HG03571 (cell line): ENCODE measurements around the gene APBA1.

ENCODE experiments used
- ATAC-seq: cut with Tn5 transposase; IDR thresholded peaks from one replicate; pipeline ENCODE4 v1.9.1; 2021; ENCODE audit not compliant: unreplicated experiment

APBA1 gene

DNA sequence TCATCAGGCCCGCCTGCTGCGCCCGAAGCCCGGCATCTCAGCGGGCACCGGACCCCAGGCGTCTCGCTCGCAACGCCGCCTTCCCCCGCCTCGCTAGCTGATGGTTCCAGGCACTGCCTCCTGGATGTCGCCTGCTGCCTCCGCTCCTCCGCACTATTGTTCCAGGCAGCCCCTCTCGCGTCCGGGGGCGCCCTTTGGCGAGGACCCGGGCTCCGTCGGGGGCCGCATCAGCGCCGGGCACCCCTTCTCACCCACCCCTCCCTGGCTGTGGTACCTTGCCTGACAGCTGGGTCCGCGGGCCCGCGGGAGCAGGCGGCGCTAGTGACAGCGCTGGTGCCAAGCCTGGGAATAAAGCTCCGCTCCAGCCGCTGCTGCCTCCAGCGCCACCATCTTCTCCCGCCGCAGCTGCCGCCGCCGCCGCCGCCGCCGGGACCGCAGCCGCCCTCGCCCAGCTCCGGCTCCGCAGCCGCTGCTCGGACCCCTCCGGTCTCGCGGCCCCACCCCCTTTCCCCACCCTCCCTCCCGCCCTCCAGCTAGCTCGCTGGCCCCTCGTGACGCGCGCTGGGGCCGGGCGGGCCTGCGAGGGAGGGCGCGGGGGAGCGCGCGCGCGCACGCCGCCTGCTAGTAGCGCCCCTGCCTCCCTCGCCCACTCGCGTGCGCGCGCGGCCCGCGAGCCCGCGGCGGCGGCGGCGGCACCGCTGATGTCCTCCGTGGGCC, at the start of gene APBA1:
APBA1 (minus strand) TSS at position 493 of the 717 bp plus-strand sequence.
- ATAC-seq, result no peak

DNA sequence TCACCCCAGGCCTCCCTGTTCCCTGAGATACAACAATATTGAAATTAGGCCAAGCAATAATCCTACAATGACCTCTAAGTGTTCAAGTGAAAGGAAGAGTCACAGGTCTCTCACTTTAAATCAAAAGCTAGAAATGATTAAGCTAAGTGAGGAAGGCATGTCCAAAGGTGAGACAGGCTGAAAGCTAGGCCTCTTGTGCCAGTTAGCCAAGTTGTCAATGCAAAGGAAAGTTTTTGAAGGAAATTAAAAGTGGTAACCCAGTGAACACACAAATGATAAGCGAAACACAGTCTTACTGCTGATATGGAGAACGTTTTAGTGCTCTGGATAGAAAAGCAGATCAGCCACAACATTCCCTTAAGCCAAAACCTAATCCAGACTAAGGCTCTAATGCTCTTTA, 47.8 kb upstream of the APBA1 start:
- ATAC-seq, result no peak

DNA sequence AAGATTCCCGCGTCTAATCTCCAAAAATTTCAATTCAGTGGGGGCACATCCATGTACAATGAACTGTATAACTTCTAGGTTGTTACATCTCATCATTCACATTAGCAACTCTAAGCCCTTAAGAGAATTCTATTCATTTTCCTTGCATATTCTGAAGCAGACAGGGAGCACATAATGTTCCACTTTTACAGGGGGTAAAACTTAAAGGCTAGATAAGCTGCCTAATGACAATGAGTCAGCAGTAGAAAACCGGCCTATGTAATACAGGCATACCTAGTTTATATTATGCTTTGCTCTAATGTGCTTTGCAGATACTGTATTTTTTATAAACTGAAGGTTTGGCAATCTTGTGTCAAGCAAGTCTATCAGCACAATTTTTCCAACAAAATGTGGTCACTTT, 47.2 kb upstream of the APBA1 start:
- no peak for ATAC-seq

DNA sequence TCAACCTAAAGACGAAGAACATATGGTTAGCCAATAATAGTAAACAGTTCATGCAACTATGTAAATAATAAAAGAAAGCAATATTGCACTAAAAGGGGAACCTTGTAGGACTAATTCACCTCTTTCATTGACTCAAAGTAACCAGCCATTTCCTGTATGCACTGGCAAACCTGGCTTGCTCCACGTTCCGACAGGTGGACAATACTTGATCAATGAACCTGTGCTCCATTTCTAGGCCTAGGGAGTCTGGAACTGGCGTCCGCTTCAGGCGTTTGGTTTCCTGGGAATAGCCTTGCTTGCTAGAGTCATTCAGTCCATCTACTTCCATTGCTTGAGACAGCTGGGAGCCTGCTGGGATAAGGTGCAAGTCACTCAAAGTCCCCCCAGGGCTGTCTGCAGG, 46.0 kb upstream of the APBA1 start:
- ATAC-seq, result no peak

DNA sequence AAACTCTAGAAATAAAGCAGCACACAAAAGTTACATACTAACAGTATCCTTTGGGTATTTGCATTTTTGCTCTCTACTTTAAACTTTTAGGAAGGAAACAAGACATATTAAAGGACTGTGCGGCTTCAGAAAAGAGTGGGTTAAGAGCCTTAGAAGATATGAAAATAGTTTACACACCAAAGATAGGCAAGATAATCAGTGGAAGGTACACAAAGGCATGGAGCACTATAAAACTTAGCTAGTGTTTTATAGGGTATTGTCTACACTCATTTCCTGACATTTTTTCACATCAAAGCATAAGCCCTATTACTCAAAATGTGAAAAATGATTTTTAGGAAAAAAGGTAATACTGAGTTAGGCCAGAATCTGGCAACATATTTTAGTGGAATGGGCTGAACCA, 43.7 kb upstream of the APBA1 start:
- no peak for ATAC-seq

DNA sequence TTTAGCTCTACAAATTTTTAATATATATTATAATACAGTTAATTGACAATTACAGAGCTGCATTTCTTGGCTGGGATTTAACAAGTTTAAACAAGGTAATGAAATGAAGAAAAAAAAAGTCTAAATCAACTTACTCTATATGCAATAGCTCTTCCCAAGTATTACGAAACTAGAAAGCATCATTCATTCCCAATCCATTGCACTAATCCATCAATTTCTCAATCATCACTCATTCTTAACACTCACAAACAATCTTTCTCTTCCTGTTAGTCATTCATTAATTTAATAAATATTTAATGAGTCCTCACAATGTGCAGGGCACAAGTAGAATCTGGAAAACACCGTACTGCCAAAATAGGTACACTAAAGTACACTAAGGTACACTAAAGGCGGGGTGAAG, 42.9 kb upstream of the APBA1 start:
- no peak for ATAC-seq

DNA sequence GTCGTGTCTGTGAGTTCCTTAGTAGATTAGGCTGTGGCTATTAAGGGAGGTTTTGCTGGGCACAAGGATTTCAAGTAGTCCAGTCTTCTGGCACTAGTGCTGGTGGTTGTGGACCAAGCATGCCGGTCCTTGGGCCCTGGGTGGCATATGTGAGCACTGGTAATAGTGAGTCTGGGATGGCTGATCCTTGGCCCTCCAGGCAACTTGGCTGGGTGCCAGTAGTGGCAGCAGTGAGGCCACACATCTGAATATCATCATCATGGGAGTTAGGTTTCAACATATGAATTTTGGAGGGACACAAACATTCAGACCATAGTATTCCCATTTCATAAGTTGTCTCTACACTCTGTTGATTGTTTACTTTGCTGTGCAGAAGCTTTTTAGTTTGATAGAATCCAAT, 25.3 kb upstream of the APBA1 start:
- ATAC-seq, result no peak

DNA sequence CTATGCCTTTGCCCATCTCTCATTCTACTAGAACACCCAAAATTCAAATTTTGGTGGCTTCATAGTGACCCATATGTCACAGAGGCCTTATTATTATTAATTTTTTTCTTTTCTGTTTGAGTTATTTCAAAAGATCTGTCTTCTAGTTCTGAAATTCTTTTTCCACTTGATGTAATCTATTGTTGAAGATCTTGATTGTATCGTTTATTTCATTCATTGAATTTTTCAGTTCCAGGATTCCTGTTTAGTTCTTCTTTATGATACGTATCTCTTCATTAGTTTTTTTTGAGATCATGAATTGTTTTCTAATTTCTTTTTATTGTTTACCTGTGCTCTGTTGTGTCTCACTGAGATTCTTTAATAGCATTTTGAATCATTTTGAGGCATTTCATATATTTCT, 24.6 kb upstream of the APBA1 start:
- no peak for ATAC-seq

DNA sequence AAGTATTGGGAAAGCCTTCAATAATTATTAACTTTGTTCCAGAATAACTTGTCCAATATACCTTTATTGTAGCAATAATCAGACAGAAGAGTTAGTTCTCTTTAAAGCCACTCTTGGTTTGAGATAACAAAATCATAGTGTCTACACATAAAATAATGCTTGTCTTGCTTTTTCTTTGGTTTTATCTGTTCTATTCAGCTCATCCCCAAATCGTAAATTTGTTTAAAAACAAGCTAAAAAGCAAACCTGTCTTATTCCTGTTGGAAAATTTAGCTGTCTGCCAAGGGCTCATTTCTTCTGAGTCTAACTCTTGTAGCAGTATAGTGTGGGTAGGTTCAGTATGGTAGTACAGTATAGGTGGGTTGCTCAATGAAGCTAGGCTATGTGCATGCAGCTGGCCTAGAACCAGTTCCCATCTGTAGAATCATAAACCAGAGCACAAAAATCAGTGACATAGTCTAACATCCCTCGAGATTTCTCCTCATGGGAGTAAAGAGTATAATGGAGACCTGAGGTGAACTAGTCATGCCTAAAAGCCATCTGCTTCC, 17.9 kb upstream of the APBA1 start:
- ATAC-seq, result no peak

DNA sequence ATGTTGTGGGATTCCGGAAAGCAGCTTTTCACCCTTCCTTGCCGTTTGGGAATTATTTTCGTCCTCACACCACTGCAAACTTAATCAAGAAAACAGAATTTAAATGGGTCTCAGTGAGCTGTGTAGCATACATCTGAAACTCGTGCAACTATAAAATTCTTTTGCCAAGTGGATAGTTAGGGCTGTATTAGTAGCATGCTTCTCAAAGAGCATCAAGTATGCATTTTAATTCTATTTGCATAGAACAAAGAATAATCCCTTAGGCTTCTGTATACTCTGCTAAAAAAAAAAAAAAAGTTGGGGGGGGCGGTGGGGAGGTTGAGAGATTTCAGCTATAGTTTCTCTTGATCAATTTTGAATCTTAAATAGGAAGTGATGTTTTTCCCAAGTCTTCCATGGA, 11.8 kb upstream of the APBA1 start:
- no peak for ATAC-seq

DNA sequence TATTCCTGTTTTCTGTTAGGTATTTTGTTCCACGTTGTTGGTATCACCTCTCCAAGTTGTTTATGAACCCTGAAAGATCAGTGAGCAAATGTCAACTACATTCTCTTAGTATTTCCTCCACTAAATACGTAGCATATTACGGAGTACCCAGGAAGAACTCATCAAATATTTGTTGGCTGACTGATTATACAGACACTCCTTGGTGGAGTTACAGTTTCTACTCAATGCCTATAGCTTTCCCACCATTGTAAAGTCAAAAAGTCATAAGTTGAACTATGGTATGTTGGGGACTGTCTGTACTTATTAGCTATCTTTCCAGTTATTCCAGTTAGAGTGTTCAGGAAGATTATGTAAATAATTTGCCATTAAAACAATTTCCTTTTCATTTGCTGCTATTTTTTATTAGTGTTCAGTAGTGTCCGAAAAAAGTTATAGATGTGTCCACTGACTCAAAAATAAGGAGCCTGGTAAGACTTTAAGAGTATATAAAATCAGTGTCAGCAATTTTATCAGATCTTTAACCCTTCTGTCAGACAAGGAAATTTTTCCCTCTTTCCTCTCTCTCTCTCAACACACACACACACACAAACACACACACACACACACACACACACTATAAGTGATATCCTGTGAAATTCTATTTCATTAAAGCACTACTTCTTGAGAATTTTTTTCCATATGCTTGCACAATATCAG, 6.8 kb upstream of the APBA1 start:
- no peak for ATAC-seq

DNA sequence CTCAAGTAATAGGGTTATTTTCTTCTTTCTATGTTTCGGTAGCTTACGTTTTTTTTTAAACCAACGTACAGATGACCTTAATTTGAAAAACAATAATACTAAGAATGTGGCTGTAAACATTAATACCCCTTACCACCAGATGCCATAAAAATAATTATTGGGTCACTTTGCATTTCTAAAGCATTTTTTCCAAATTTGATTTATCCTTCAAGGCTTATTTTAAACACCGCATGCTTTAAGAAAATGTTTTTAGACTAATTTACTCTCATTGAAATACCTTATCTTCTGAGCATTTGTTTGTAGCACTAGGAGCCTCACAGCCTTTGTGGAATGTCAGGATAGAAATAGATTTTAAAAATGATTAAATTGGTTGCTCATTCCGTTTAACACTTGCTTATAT, 5.8 kb upstream of the APBA1 start:
- no peak for ATAC-seq

DNA sequence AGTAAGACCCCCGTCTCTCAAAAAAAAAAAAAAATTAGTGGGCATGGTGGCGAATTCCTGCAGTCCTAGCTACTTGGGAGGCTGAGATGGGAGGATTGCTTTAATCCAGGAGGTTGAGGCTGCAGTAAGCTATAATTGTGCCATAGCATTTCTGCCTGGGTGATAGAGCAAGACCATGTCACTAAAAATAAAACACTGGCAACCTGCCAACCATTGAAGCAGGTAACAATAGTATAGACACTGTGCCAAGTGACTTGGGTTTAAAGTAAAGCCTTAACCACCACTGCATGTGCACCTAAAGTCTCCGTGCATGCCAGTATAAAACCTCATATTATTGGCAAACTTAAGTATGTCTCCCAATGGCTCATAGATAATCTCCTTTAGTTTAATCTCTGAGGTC, 3.4 kb upstream of the APBA1 start:
- no peak for ATAC-seq

DNA sequence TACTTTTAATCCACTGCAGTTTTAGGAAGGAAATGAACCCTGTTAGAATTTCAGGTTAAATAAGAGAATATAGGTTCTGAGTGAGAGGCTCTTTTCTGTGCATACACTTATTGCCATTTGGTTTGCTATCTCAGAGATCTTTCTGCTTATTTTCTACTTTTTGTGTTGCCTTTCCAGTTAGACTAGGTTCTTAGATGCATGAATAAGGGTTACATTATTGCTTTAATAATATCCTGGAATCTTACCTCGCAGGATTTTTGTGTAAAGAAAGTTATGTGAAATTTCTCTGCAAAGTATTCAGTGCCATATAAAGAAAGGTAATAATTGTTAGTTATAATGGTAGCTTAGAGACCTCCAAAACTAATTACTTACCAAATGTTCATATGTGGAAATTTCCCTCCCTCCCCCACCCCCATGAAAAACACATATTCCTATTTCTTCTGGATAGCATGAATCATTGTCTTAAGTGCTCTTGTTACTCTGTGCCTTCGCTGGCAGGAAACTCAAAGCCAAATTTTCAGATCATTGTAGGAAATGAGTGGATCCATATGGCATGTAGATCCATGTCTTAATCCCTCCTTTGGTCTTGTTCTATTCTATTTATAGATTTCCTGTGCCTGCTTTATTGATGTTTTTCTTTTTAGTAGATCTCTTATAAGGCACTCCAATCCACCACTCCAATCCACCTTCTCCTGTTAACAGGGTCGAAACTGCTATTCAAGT, 2.7 kb upstream of the APBA1 start:
- ATAC-seq, result no peak

DNA sequence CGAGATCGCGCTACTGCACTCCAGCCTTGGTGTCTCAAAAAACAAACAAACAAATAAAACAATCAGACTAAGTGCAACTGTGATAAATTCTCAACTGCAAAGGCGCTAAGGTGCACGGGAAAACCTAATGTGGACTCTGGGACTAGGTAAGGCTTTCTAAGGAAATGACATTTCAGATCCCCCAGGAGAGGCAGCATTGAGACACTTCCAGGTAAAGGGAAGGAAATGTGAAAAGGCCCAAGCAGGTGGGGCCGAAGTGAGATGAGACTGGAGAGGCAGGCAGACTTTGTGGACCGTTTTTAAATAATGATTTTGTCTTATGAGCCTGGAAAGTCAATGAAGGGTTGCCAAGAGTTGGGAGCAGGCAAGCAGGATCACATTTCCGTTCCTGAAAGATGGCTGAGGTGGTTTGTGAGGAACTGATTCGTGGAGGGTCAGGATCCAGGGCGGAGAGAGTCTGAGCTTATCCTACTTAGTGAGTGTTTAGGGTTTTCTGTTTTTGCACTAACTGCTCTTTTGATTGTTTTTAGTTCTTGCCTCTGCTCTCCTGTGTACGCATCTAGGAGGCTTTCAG, 2.0 kb upstream of the APBA1 start:
- no peak for ATAC-seq

DNA sequence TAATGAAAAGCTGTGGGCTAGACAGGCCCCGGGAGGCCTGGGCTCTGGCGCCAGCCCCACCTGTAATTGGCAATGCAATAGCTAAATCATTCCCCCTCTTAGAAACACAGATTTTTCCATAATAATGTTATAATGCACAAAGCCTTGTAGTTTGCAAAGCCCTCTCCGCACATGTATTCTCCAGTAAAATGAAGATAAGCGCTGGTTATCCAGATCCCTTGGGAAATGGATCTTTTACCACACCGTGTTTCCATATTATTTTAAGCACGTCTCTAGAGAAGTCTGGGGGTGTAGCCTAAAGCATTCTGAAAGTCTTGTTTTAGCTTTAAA, 1.1 kb upstream of the APBA1 start:
- ATAC-seq, result no peak

DNA sequence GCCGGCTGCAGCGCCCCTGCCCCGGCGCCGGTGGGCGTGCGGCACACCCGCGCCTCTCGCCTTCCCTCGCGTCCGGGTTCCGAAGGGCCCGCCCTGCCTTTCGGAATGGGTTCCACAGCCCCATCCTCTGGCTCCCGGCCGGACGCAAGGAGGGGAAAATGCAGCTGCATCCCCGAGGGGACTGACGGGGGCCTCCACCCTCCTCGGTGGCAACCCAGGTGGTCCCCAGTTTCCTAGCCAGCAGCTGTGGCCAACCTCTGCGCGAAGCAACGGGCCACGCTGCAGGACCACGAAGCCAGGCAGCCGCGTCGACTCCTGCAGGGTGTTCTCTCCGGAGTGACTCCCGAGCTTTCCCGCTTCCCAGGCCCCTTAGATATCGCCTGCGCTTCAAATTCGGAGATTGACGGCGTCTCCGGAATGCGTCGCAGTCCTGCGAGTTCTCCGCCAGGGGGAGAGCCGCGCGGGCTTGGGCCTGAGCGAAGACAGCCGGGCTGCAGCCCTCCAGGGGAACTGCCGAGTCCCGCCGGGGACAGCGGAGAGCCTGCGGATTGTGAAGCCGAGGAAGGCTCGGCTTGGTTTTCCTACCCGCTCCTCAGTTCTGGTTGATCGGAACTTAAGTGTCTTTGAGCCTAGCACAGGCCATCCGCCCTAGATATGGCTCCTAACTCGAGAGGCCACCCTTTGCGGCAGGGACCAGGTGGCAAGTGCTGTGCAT, 582 bp upstream of the APBA1 start:
- peak; percentile 92 for ATAC-seq

DNA sequence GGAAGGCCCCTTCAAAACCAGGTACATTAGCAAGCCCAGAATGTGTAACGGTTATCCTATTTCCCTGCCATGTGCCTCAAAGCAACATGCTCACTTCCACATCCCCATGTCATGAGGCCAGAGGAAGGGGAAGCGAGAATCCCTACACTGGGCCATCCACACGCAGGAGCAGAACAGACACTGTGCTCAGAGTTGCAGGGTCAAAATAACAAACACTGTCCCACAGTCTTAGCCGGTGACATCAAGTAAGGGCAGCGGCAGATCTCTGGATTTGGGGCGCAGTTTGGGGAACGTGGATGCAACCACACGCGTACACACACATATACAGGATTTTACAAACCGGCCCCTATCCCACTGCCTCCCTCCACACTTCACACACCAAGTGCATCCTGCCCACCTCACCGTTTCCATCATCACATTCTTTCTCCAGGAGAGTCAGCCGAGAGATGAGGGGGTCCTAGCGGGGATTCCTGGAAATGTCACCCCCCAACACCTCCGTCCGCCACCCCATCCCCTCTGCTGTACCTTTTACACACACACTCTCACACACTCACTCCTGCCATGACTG, 776 bp downstream of the APBA1 start:
- no peak for ATAC-seq

DNA sequence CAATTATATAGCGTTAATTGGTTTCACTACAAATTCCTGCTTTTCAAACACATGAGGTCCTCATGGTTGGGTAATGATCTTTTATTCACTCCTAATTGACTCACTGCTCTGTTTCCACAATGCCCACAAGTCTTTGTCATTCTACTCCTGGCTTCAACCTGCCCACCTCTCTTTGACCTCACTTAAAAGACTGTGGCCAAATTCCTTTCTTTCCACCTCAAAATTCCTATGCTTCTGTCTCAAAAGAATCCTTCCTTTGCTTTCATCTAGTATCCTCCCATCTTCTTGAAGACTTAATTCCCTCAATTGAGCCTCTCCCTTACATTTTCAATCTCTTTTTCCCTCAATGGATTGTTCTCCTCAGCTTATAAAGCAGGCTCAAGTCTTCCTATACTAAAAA, 4.9 kb downstream of the APBA1 start:
- ATAC-seq, result no peak

DNA sequence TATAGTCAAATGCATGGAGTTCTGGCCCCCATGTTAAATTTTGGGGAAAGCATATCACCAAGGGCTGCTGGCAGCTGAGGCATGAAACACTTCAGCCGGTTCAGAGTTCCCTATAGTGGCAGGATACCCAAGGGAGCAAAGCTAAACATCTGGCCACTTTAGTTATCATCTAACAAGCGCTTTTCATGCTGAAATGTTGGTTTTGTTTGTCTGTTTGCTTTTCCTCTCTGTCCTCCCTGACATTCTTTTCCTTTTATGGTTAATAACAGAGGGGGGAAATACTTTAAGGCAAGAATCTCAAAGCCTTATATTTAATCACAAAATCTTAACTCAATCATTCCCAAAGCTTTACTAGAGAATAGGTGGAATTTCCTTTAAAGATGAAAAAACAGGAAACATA, 11.9 kb downstream of the APBA1 start:
- no peak for ATAC-seq
